GM19351 (cell line): Measurements from ENCODE around the gene SEMA4B.

Experiments used
- ATAC-seq: cut with Tn5 transposase; IDR thresholded peaks from one replicate; pipeline ENCODE4 v1.9.1; 2021; ENCODE audit warnings: mild to moderate bottlenecking, moderate library complexity; ENCODE audit not compliant: unreplicated experiment

Gene SEMA4B

DNA sequence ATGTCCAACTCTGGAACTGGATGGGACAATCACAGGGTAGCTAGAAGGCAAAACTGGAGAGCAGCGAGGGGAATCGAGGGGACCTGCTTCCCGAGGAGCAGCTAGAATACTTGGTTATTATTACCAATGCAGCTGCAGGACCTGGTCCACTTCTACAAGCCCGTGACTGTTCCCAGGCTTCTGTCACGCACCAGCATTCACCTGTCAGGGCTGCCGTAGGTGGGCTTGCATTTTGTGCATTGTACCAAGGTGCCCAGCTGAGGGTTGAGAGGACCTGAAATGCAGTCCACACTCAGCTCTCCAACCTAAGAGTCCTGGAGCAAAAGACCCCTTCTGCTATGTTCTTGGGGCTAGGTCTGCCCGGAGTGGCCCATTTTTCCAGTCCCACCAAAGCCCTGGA, 2.3 kb downstream of the SEMA4B start:
- no peak for ATAC-seq

DNA sequence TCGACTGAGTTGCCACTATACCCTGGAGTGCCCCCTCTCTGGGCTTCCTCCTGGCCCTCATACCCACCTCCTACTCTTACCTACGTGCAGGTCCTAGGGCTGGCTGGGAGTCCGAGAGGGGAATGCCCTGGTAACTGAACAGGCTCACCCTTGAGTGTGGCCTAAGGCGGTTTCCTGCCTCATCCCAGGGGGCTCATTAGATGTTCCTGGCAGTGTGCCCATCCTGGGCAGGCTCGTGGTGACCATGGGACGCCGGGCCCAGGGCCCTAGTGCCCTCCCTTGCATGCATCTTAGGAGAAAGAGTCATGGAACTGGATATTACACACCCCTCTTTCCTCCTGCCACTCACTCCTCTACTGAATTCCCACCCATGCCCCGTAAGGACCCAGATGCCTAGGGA, 2.8 kb downstream of the SEMA4B start:
- ATAC-seq: no peak

DNA sequence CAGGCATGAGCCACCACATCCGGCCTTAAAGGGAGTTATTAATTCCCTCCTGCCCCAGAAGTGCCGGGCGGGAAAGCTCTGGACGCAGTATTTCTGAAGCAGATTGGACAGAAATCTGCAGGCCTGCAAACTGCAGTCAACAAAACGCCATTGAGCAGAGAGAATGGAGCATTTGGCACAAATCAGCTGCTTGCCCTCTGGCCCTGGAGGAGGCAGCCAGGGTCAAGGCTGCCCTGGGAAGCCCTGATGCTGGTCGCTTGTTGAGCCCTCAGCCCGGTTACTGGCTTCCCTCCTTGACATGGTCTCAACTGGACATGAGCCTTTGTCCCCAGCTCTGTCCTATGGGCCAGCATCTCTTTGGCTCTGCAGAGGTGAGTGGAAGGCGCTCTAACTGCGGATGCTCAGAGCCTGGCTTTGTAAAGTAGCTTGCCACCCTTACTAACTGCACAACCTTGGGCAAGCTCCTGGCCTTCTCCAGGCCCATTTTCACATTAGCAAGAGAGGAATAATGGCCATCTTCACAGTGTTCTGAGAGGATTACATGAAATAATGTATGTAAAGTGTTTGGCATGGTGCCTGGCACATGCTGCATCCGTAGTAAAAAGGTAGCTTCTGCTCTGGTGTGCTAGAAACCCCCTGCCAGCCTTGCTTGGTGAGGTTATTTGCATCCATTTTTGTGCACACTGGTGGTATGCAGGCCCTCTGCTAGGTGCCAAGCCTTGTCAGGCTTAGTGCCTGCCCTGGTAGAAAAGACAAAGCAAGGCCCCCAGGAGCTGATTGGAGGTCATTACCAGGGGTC, 4.1 kb downstream of the SEMA4B start:
- no peak for ATAC-seq

DNA sequence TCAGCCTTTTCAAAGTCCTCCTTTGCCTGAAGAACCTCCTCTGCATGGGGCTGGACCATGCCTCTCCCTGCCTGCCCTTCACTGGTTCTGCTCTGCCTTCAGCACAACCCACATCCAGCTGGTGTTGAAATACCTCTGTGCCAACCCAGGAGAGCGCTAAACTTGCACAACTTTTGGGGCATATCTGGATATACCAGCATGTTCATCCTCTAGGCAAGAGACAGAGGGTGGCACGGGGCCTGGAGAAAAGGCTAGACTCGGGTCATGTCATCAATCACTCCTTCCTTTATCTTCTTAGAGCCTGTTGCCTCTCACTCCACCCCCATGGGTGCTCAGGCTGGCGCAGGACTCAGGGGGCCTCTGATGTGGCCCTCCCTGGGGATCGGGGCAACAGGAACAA, 4.8 kb downstream of the SEMA4B start:
- no peak for ATAC-seq

DNA sequence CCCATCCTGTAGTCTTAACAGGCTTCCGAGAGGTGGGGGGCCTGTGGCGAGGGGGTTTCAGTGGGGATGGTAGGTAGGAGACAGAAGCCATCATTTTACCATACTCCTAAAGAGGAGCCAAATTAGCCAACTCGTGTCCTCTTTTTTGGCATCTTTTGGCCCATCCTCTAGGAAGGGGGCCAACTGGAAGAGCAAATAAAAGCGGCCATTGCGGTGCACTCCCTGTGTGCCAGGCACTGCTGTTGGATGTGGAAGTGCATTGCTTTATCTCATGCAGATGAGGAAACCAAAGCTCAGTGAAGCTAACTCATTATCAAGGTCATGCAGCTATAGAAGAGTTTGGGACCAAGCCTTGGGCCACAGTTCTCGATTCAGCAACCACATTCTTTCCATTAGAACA, 6.1 kb downstream of the SEMA4B start:
- ATAC-seq: no peak

DNA sequence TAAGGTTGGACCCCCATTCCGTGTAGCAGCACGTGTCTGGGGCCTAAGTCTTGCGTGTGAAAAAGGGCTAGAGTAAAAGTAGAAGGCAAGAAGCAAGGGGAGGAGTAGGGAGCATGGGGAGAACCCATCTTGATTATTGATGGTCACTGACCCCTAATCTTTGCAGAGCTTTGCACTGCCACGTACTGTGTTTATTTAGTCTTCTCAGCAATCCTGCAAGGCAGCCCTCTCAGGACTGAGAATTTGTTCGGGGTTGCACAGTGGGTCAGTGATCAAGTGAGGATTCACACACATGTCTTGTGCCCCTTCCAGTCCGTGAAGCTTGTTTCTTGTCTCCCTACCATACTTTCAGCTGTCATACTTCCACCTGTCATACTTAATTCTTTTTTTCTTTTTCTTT, 7.2 kb downstream of the SEMA4B start:
- ATAC-seq: no peak

DNA sequence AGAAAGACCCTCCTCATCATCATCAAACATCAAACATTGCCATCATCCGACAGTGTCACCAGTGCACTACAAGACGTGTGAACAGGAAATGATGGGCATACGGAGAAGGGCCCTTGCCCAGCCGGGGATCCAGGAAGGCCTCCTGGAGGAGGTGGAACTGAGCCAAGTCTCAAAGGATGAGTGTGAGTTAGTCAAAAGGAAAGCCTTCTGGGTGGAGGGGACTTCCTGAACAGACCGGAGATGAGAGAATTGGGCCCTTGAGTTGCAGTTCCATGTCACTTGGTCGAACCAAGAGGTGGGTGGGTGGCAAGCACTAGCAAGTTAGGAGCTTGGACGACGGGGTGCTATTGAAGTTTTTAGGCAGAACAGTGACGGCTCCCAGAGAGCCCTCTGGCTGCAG, 8.5 kb downstream of the SEMA4B start:
- ATAC-seq: no peak

DNA sequence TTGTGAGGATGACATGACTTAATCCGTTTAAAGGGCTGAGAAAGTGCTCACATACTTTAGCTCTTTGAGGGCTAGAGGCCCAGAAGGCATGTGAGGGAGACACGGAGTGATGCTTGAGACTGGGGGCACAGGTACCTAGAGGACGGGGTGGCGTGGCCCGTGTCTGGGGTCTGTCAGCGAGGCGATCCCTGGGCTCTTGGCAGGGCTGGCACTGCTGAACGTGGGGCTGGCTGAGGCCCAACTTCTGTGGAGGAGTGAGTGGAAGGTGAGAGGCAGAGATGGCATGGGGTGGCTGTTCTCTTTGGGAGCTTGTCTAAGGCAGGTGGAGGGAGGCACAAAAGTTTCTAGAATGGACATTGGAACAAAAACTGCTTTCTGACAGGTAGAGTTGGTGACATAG, 9.5 kb downstream of the SEMA4B start:
- ATAC-seq: no peak

DNA sequence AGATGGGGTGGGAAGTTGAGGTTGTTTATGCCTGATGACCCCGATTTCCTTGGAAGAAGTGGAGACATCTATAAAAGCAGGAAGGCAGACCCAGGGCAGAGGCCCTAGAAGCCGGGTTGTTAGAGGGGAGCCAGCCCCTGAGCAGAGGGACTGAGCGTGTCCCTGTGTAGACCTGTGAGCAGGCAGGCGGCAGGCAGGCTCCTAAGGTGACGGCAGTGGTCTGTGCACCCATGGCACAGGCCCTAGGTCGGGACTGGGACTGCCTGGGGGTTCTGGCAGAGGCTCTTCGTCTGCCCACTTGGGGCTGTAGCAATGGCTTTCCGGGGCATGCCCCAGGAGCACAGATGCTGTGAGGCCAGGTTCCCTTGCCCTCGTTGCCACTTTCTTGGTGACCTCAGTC, 9.9 kb downstream of the SEMA4B start:
- ATAC-seq: no peak

DNA sequence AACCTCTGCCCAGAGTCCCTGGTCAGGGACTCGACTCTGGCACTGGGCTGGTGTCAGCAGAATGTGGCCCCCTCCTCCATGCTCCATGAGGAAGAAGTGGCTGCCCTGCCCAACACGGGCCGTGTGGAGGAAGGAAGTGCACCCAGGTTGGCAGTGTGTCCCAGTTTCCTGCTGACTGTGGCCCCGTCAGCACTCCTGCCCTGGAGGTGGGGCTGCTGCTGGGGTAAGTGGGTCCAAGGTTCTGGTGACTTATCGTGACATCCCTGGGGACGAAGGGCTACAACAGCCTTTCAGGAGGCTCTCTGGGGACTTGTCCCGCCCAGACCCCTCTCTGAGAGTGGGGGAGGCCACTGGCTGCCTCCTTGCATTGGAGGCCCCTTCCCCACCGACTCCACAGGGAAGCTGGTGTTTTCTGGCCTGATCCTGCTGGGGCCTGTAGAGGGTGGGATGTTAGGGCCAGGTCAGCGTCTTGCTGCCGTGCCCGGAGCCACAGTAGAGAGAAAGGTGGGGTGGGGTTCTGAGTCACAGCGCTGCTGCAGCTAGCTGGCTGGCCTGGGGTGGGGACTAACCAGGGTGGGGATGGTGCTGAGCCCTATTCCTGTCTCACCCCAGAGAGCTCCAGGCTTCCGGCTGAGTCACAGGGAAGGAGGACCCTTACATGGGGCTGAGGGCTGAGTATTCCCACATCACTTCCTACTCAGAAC, 10.5 kb downstream of the SEMA4B start:
- no peak for ATAC-seq

DNA sequence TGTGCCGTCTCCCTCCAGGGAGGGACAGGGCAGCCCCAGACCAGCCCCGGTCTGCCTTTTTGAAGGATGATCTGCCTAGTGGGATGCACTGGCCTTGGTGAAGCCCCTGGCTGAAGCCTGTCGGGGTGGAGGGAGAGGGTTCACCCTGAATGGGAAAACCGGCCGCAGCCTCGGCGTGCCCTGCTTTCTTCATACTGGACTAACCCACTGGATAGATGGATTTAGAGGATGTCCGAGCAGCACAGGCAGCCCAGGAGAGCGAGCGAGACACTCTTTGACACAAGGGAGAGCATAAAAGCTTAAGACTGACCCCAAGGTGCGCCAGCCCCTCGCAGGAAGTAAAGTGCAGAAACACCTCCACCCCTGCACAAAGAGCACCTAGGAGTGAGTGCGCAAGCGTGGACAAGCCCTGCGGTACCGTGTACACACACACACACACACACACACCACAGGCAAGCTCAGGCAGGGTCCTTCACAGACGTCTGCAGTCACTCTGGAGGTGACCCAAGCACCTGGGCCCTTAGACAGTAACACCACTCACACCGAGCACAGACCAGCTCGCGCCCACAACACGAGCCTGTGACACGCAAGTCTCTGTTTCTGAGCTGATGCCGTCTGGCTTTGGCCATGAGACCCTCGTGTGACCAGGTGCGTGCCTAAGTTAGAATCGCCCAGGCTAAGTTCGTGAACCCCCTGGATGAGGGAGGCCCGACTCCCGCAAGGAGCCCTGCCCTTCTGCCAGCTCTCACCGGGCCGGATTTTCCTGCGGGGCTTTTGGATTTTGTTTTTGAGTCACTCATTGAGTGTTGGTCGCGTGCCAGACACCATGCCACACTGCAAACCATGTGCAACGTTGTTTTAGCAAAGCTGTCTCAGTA, 11.3 kb downstream of the SEMA4B start:
- no peak for ATAC-seq

DNA sequence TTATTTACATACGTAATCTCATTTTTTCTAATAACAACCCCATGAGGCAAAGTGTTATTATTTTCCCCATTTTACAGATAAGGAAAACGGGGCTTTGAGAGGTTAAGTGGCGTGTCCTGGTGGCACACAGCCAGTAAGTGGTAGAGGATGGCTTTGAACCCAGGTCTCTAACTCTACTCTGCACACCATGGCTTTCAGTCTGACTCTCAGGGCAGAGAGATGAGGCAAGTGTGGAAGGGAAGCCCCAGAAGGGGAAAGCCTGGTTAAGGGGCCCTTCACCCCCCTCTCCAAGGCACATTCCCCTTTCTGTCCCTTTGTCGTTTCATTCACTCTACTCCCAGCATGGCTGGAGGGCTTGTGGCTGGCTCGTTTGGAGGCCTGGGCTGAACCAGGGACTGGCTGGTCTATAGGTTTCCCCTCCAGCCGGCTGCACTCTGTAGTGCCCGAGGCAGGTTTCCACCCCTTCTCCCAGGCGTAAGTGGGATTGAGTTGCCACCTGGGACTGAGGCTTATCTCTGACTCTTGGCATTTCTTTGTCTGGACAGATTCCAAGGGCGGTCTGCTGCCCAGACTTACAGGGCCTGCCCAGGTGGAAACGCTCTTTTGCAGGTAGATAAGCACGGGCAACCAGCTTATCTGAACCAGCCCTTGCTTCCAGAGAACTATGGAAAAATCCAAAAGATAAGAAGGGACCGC, 12.1 kb downstream of the SEMA4B start:
- no peak for ATAC-seq

DNA sequence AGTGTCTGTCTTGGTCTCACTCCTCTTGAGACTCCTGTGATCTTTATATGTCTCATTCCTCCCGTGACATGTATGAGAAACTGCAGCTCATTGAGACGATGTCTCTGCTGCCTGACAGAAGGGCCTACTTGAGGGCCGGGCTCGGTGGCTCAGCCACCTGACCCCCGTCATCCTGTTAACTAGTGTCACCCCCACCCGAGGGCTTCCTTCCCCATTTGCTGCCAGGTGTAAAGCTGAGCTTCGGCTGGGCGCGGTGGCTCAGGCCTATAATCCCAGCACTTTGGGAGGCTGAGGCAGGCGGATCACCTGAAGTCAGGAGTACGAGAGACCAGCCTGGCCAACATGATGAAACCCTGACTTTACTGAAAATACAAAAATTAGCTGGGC, 12.7 kb downstream of the SEMA4B start:
- ATAC-seq: no peak

DNA sequence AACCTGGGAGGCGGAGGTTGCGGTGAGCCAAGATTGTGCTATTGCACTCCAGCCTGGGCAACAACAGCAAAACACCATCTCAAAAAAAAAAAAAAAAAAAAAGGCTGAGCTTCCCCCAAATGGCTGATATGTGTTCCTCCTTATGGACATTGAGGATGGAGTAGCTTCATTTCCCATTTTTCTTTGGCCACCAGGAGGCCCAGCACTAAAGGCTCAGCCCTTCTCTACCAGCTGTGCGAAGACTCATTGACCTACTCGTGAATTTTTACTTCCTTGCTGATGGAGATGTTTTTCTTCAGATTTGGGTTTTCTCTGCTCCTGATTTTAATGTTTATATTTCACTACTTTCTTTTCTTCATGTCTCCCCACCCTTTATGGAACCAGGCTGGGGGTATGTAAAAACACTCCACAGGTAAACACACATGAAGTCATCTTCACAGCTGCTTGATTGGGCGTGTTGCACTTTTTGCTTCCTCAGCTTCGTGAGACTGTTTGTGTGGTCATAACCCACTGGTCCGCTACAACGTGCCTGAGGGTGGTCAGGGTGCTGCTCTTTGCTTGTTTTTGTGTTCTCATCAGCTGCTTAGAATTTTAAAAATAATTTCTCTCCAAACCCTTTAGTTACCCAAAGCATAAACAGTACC, 13.5 kb downstream of the SEMA4B start:
- no peak for ATAC-seq

DNA sequence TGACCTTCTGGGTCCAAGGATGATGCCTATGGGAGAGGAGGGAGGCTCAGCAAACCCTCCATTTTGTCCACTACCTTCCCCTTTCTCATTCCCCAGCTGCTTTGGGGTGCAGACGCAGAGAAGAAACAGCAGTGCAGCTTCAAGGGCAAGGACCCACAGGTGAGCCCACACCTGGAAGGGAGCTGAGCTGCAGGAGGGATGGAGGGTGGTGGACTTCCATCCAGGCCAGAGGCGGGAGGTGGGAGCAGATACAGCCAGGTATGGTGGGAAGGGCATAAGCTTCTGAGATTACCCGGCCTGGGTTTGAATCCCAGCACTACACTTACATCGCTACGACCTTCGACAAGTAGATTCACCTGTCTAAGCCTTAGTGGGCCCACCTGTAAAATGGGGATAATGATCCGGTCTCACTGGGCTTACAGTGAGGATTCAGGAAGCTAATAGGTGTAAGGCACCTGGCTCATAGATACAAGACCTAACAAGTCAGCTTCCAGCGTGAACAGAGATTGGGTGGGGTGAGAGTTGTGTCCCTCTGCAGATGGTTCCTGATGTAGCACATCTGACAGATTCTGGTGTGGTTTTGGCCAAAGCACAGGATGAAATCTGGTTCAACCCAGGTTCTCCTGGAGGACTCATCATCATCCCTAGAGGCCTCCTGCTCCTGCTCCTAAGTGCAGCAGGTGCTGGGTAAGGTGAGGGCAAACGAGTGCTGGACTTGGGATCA, 16.7 kb downstream of the SEMA4B start:
- ATAC-seq: no peak

DNA sequence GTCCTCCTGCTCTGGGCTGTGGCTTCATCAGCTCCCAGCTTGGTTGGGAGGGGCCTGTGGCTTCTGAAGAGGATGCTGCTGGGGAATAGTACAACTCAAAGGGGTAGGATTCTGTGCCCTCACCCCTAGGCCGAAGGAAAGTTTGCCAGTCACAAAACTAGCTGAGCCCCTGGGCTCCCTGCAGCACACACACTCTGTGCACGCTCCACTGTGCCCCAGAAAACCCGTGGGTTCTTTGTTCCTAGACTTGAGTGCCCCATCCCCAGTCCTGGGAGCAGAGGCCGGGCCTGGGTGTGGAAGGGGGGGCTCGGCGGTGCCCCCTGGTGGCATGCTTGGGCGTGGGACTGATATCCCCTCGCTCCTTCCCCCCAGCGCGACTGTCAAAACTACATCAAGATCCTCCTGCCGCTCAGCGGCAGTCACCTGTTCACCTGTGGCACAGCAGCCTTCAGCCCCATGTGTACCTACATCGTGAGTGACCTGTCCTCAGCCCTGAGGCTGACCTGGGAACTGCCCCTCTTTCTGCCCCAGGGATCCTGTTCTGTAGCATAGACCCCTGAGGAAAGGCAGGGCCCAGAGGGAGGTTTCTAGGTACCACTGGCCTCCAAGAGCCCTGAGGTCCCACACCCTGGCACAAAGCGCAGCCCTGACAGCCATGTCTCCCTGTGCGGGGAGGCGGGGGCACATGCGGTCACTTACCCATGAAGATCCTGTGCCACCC, 18.5 kb downstream of the SEMA4B start:
- ATAC-seq: no peak

DNA sequence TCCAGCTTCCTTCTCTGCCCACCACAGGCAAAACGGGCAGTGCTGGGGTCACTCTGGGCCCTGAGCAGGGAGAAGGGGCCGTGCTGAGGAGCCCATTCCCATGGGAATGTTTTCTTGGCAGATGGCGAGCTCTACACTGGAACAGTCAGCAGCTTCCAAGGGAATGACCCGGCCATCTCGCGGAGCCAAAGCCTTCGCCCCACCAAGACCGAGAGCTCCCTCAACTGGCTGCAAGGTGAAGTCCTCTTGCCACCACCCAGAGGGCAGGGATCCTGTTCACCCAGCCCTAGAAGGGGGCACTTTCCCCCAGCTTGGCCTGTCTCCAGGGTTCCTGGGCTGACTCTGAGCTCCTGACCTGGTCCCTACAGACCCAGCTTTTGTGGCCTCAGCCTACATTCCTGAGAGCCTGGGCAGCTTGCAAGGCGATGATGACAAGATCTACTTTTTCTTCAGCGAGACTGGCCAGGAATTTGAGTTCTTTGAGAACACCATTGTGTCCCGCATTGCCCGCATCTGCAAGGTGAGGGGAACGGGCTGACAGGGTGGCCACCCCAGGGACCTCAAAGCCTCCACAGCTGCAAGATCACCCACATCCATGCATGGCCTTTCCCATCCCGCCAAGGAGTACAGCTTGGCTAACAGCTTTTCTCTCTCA, 20.2 kb downstream of the SEMA4B start:
- ATAC-seq: no peak

DNA sequence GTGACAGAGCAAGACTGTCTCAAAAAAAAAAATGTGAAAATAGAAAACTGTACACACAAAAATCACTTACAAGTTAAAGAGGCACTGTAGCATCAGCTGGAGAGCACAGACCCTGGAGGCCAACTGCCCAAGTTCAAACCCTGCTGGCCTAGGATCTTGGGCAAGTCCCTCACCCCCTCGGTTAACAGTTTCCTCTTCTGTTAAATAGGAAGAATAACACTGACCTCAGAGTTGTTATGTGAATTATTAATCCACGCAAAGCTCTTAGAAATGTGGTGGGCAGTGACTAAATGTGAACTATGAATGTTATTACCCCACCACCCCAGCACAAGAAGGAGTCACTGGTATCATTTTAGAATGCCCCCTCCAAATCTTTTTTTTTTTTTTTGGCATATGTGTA, 21.4 kb downstream of the SEMA4B start:
- ATAC-seq: no peak
